Naive thymus-derived CD4-positive, alpha-beta T cell (primary cell): ENCODE measurements around the gene ITGB7. TPM values are rescaled to one million over a fixed set of nuclear protein-coding genes. Genes with fewer than 3 reads are reported as not detected.
A peak's percentile ranks its signal among the peaks of the same experiment; 100 is the strongest.
"Not testable (repeated sequence)": the region's sequence is repeated elsewhere in the genome, so short reads cannot be mapped to it uniquely, and the experiment has no call there.

Experiments used
- ATAC-seq: fragments of 150-1000 bp; cut with Tn5 transposase; 2 replicates; pipeline ENCODE4 v1.10.0; 2021; ENCODE audit warnings: mild to moderate bottlenecking, moderate library complexity
- CTCF ChIA-PET: fragments of 350-600 bp; sonication (Branson Sonifier 250); formaldehyde crosslinking; loops from one replicate; lab custom pipeline; 2021; ENCODE audit warnings: antibody characterized with exemption; lab: Charles Lee
- POLR2A ChIA-PET: fragments of 350-600 bp; sonication (Branson Sonifier 250); formaldehyde crosslinking; loops from one replicate; lab custom pipeline; 2021; ENCODE audit warnings: antibody characterized with exemption, inconsistent platforms; lab: Charles Lee
- DNase-seq, 9 donors: peaks; one replicate each; pipeline versions ENCODE4 v3.0.0 to v3.0.0-alpha.2; 2020 to 2022; ENCODE audit warnings: mixed read lengths in 1 of 9
- H3K27ac ChIP-seq: one replicate; pipeline ENCODE4 v1.7.0; 2013; ENCODE audit warnings: mild to moderate bottlenecking, low read depth, low read length, moderate library complexity
- H3K27me3 ChIP-seq, 2 donors: one replicate each; pipeline ENCODE4 v1.7.0; 2013; ENCODE audit warnings: low read length in 2 of 2, mild to moderate bottlenecking in 2 of 2, moderate library complexity in 2 of 2; ENCODE audit not compliant: control insufficient read depth in 2 of 2, insufficient read depth in 2 of 2
- H3K36me3 ChIP-seq, 3 experiments: 1 replicate in 2 of 3; 2 replicates in 1 of 3; pipeline ENCODE4 v1.7.0; 2013; ENCODE audit warnings: low read length in 3 of 3, mild to moderate bottlenecking in 3 of 3, moderate library complexity in 1 of 3; ENCODE audit not compliant: insufficient read depth in 3 of 3, control insufficient read depth in 2 of 3
- H3K4me1 ChIP-seq, 2 donors: one replicate each; pipeline ENCODE4 v1.7.0; 2013; ENCODE audit warnings: low read length in 2 of 2, mild to moderate bottlenecking in 2 of 2, moderate library complexity in 1 of 2; ENCODE audit not compliant: control insufficient read depth in 2 of 2, insufficient read depth in 2 of 2
- H3K4me3 ChIP-seq: 2 replicates; pipeline ENCODE4 v1.7.0; 2013; ENCODE audit warnings: mild to moderate bottlenecking, low read length
- H3K9me3 ChIP-seq, 3 experiments: 1 replicate in 2 of 3; 2 replicates in 1 of 3; pipeline ENCODE4 v1.7.0; 2013; ENCODE audit warnings: low read length in 3 of 3; ENCODE audit not compliant: control insufficient read depth in 2 of 3
- H3K27ac Mint-ChIP-seq, 9 donors: one replicate each; pipeline ENCODE4 v1.8.0; 2020 to 2022; ENCODE audit warnings: mixed read lengths in 9 of 9, mild to moderate bottlenecking in 8 of 9, moderate library complexity in 5 of 9, inconsistent platforms in 2 of 9
- H3K27me3 Mint-ChIP-seq, 5 donors: one replicate each; pipeline ENCODE4 v1.8.0; 2021 to 2022; ENCODE audit warnings: mixed read lengths in 5 of 5, mild to moderate bottlenecking in 1 of 5
- H3K36me3 Mint-ChIP-seq, 5 donors: one replicate each; pipeline ENCODE4 v1.8.0; 2020 to 2022; ENCODE audit warnings: mixed read lengths in 5 of 5, mild to moderate bottlenecking in 3 of 5, inconsistent platforms in 1 of 5
- H3K4me1 Mint-ChIP-seq, 7 donors: one replicate each; pipeline ENCODE4 v1.8.0; 2020 to 2022; ENCODE audit warnings: mixed read lengths in 7 of 7, mild to moderate bottlenecking in 3 of 7, inconsistent platforms in 1 of 7
- H3K4me3 Mint-ChIP-seq, 10 donors: one replicate each; pipeline ENCODE4 v1.8.0; 2020 to 2022; ENCODE audit warnings: mild to moderate bottlenecking in 10 of 10, mixed read lengths in 10 of 10, moderate library complexity in 6 of 10, inconsistent platforms in 2 of 10
- H3K9me3 Mint-ChIP-seq, 11 donors: one replicate each; pipeline ENCODE4 v1.8.0; 2020 to 2022; ENCODE audit warnings: mixed read lengths in 11 of 11, mild to moderate bottlenecking in 4 of 11, inconsistent platforms in 1 of 11, moderate library complexity in 1 of 11
- intact Hi-C, 2 donors: fragments of 100-400 bp; cut with micrococcal nuclease; formaldehyde crosslinking; loops; one replicate each; pipeline ENCODE4 v1.15.1; 2023
- polyA plus RNA-seq, 2 donors: library from polyadenylated mRNA; unstranded; fragments of 300-500 nt; fragmentation: Illumina TruSeq; gene quantifications; one replicate each; pipeline ENCODE4 v1.2.3, GENCODE V29; 2021
- total RNA-seq, 6 experiments: library from RNA in 5 of 6; stranded (reverse) in 5 of 6; gene quantifications; 1 replicate in 5 of 6; 2 replicates in 1 of 6; pipeline ENCODE4 v1.2.3 and lab custom pipeline; 2021 to 2026

Gene ITGB7
- total and polyA plus RNA-seq, 7 experiments from 2014 or later, result 191 to 760 (median 227) TPM

DNA sequence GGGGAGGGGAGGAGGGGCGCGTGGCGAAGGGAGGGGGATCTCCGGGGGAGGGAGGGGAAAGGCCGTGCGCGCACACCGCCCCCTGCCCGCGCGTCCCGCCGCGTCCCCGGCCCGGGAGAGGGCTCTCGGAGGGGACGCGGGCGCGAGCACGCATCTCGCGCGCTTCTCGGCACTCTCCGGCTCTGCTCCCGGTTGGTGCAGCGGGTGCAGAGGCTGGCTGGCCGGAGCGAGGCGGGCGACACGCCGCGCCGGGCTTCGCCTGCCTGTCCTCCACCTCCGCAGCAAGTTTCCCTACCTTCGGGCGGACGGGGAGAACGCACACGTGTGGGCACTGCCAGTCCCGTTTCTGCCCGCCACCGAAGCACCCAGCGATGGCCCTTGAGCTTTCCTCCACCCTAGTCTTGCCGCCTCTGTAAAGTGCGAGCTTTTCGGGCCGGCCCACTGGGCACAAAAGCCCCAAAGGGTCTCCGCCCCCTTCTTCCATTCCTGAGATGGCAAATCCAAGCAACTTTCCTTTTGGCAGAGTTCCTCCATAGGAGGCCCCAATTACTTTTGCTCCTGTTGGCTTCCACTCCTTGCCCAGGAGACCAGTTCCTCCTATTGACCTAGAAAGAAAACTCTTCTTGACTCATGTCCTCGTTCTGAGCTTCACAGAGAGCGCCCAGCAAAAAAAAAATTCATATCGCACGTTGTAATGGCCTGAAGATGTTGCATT, 26.0 kb downstream of the ITGB7 start:
- ATAC-seq, result peak; percentile 61
- Mint-ChIP-seq H3K9me3 (peaks cover 0 to 3% (median 0%) of the 10 kb centered on the region in 11 donors), H3K4me3 (peak overlapping the region; percentile 84 to 98 (median 91)), H3K27ac (peak overlapping the region; percentile 90 to 98 (median 93)), H3K4me1 (peaks cover 45 to 61% (median 58%) of the 10 kb centered on the region in 7 donors), H3K36me3 (peaks cover 7 to 39% (median 25%) of the 10 kb centered on the region in 5 donors), H3K27me3 (no peaks in the 10 kb centered on the region)
- ChIA-PET POLR2A (interaction anchor here (0.8 to 12.2 kb wide), 21 partner anchors 10 to 571 kb away, joined by 3 to 217 read pairs (median 7); partner anchors contain the start of genes ESPL1, ITGB7, MYG1 and PFDN5), CTCF (interaction anchor here (0.6 to 3.6 kb wide), 14 partner anchors 9 to 330 kb away, joined by 3 to 26 read pairs (median 4); partner anchors contain the start of gene MYG1)
- peaks cover 30 to 50% of the 10 kb centered on the region in 2 donors for H3K4me1 ChIP-seq
- intact Hi-C loops, result loop anchor here (1.0 to 5.0 kb wide), 23 partner anchors 9 to 320 kb away; partner anchors contain the start of genes AAAS (in 2 of the 2), EIF4B (in 2 of the 2), ESPL1 (in 2 of the 2) and MYG1 (in 2 of the 2)
- H3K27ac ChIP-seq, result peak overlapping the region; percentile 92
- H3K27me3 ChIP-seq, result no peaks in the 10 kb centered on the region
- peaks cover 11 to 42% (median 23%) of the 10 kb centered on the region in 3 experiments for H3K36me3 ChIP-seq
- H3K9me3 ChIP-seq, result no peaks in the 10 kb centered on the region
- DNase-seq, result peak in 1 of 9 donors; percentile 84
- peak overlapping the region; percentile 89 for H3K4me3 ChIP-seq

DNA sequence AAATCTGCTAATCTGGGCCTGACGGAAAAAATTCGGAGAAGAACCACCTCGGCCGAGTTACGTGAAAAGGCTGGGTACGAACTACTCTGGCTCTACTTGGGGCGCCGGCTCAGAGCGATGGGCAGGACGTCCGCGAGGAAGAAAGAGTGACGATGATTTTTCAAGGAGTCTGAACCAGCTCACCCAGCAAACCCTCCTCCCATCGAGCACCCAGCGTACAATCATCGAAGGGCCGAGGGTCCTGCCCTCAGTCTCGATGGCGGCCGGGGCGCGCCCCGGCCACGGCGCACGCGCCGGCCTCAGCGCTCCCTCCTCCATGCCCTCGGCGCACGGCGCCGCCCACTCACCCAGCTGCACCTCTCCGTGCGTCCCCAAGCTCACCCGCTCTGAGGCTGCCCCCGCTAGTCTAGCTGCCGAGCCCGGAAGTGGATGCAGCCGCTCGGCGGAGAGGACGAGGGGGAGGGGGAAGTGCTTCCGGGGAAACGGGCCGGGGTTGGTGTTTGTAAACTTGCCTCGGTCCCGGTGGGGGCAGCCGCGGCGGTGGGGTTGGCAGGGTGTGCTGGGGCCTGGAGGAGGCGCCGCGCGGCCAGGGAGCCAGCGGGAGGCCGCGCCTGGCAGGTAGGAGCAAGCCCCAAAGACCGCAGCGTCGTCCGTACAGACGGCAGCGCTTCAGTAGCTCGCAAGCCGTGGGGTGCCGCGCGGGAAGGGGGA, 26.7 kb downstream of the ITGB7 start, which contains the start of the genes CSAD and ZNF740:
CSAD (minus strand) TSS at position 706 of the 711 bp plus-strand sequence. CDS start 7,455 bp downstream, outside the sequence.
ZNF740 (plus strand) TSS at position 503 of the 711 bp plus-strand sequence. CDS start 1,262 bp downstream, outside the sequence.
- DNase-seq, result peak; percentile 86 to 98 (median 97)
- Histone ChIP-seq H3K27me3 (no peaks in the 10 kb centered on the region), H3K4me1 (peaks cover 30 to 46% of the 10 kb centered on the region in 2 donors), H3K9me3 (no peaks in the 10 kb centered on the region), H3K27ac (peak within 1 kb of the TSS; percentile 92), H3K36me3 (peaks cover 11 to 35% (median 15%) of the 10 kb centered on the region in 3 experiments), H3K4me3 (peak within 1 kb of the TSS; percentile 89)
- POLR2A ChIA-PET, result interaction anchor here (0.7 to 12.2 kb wide), 24 partner anchors 11 to 570 kb away, joined by 3 to 217 read pairs (median 6); partner anchors contain the start of genes ESPL1, ITGB7, MYG1 and PFDN5
- Mint-ChIP-seq H3K9me3 (peaks cover 0 to 3% (median 0%) of the 10 kb centered on the region in 11 donors), H3K36me3 (peaks cover 7 to 32% (median 22%) of the 10 kb centered on the region in 5 donors), H3K27me3 (no peaks in the 10 kb centered on the region), H3K4me1 (peaks cover 44 to 57% (median 52%) of the 10 kb centered on the region in 7 donors), H3K27ac (peak within 1 kb of the TSS; percentile 93 to 98 (median 97)), H3K4me3 (peak within 1 kb of the TSS; percentile 84 to 98 (median 92))
- peak; percentile 98 for ATAC-seq
- intact Hi-C loops, result loop anchor here (1.0 to 5.0 kb wide), 23 partner anchors 10 to 321 kb away; partner anchors contain the start of genes AAAS (in 2 of the 2), EIF4B (in 2 of the 2), ESPL1 (in 2 of the 2) and MYG1 (in 2 of the 2)
- CTCF ChIA-PET, result interaction anchor here (0.6 to 3.6 kb wide), 12 partner anchors 10 to 331 kb away, joined by 3 to 26 read pairs (median 4); partner anchors contain the start of gene MYG1

DNA sequence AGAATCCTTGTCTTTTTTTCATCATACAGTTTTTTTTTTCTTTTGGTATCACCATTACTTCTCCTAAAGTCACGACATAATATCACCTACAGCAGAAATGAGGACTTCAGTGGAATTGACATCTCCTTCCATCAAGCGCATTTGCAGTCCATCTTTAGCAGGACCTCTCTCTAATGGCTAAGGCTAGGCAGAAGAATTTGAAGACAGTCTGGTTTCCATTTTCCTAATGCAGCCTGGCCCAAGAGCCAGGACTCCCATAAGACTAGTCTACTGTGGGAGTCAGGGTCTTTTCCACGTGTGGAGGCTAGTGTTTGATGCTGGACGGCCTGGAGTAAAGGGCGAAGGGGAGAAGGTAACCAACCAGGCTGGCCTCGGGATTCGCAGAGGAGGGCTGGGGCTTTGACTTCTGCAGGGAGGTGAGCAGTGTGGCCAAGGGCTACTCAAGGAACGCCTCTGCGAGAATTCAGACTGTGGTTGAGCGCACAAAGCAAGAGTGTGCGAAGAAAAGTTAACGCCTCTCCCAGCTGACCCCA, 27.3 kb downstream of the ITGB7 start:
- Mint-ChIP-seq H3K27me3 (no peaks in the 10 kb centered on the region), H3K27ac (peak overlapping the region; percentile 93 to 98 (median 97)), H3K36me3 (peaks cover 5 to 27% (median 20%) of the 10 kb centered on the region in 5 donors), H3K4me1 (peaks cover 40 to 54% (median 50%) of the 10 kb centered on the region in 7 donors), H3K4me3 (peak overlapping the region; percentile 84 to 98 (median 91)), H3K9me3 (peaks cover 0 to 3% (median 0%) of the 10 kb centered on the region in 11 donors)
- ATAC-seq (peak; percentile 0), DNase-seq (peak in 1 of 9 donors; percentile 17)
- Histone ChIP-seq H3K9me3 (no peaks in the 10 kb centered on the region), H3K27me3 (no peaks in the 10 kb centered on the region), H3K4me3 (peak overlapping the region; percentile 89), H3K4me1 (peaks cover 30 to 41% of the 10 kb centered on the region in 2 donors), H3K27ac (peak overlapping the region; percentile 92), H3K36me3 (peaks cover 9 to 29% (median 9%) of the 10 kb centered on the region in 3 experiments)
- ChIA-PET POLR2A (interaction anchor here (0.5 to 12.2 kb wide), 23 partner anchors 12 to 283 kb away, joined by 3 to 217 read pairs (median 7); partner anchors contain the start of genes ESPL1, ITGB7, MYG1 and PFDN5), CTCF (interaction anchor here (1.0 to 3.6 kb wide), 8 partner anchors 11 to 165 kb away, joined by 3 to 26 read pairs (median 5); partner anchors contain the start of gene MYG1)
- intact Hi-C loops, result loop anchor here (1.0 to 5.0 kb wide), 23 partner anchors 11 to 322 kb away; partner anchors contain the start of genes AAAS (in 2 of the 2), EIF4B (in 2 of the 2), ESPL1 (in 2 of the 2) and MYG1 (in 2 of the 2)

DNA sequence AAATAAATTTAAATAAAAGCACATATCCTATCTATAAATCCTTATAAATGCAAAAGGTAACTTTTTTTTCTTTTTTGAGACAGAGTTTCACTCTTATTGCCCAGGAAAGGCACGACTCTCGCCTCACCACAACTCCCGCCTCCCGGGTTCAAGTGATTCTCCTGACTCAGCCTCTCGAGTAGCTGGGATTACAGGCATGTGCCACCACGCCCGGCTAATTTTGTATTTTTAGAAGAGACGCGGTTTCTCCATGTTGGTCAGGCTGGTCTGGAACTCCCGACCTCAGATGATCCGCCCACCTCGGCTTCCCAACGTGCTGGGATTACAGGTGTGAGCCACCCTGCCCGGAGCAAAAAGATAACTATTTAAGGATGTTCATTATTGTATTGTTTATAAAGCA, 28.2 kb downstream of the ITGB7 start:
- DNase-seq, H3K27me3 ChIP-seq, ATAC-seq, H3K4me3 ChIP-seq, H3K9me3 ChIP-seq, intact Hi-C loops, H3K27me3 Mint-ChIP-seq, H3K9me3 Mint-ChIP-seq: not testable (repeated sequence)
- Mint-ChIP-seq H3K36me3 (peaks cover 3 to 21% (median 16%) of the 10 kb centered on the region in 5 donors), H3K4me1 (peaks cover 35 to 48% (median 41%) of the 10 kb centered on the region in 7 donors), H3K4me3 (peak overlapping the region in 8 of 10 donors; percentile 34 to 94 (median 90)), H3K27ac (peak overlapping the region; percentile 46 to 98 (median 97))
- Histone ChIP-seq H3K27ac (peak overlapping the region; percentile 92), H3K4me1 (peaks cover 30 to 35% of the 10 kb centered on the region in 2 donors), H3K36me3 (peaks cover 5 to 21% (median 7%) of the 10 kb centered on the region in 3 experiments)
- POLR2A ChIA-PET, result interaction anchor here (0.7 to 4.7 kb wide), 5 partner anchors 9 to 284 kb away, joined by 3 to 63 read pairs (median 3); partner anchors contain the start of gene PFDN5
- CTCF ChIA-PET, result interaction anchor here (0.6 kb wide), 1 partner anchor 1127 kb away, joined by 3 read pairs; no protein-coding TSS in a partner anchor

DNA sequence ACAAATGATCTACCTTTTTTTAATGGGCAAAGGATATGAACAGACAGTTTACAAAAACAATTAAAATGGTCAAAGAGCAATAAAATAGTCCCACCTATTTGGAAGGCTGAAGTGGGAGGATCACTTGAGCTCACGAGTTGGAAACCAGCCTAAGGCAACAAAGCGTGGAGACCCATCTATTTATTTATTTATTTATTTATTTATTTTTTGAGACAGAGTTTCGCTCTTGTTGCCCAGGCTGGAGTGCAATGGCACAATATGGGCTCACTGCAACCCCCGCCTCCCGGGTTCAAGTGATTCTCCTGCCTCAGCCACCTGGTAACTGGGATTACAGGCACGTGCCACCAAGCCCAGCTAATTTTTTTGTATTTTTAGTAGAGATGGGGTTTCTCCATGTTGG, 29.6 kb downstream of the ITGB7 start:
- Mint-ChIP-seq H3K36me3 (peaks cover 2 to 17% (median 13%) of the 10 kb centered on the region in 5 donors), H3K4me1 (peaks cover 23 to 35% (median 27%) of the 10 kb centered on the region in 7 donors), H3K27ac (peak overlapping the region in 3 of 9 donors; percentile 31 to 61 (median 31))
- H3K9me3 ChIP-seq, H3K4me3 ChIP-seq, ATAC-seq, H3K27me3 ChIP-seq, intact Hi-C loops, DNase-seq, H3K27me3 Mint-ChIP-seq, H3K4me3 Mint-ChIP-seq, H3K27ac ChIP-seq, H3K9me3 Mint-ChIP-seq: not testable (repeated sequence)
- POLR2A ChIA-PET, result interaction anchor here (0.7 to 1.3 kb wide), 3 partner anchors 26 to 905 kb away, joined by 3 to 5 read pairs (median 3); partner anchors contain the start of gene PFDN5
- Histone ChIP-seq H3K4me1 (peaks cover 20 to 22% of the 10 kb centered on the region in 2 donors), H3K36me3 (peaks cover 0 to 11% (median 5%) of the 10 kb centered on the region in 3 experiments)
- CTCF ChIA-PET, result interaction anchor here (0.5 to 1.4 kb wide), 2 partner anchors 15 to 35 kb away, joined by 3 to 5 read pairs; no protein-coding TSS in a partner anchor
